Articular chondrocyte of knee joint (primary cell): Measurements from ENCODE around the gene PAK1. TPM values are rescaled to one million over a fixed set of nuclear protein-coding genes. Genes with fewer than 3 reads are reported as not detected.

Experiments used
- total RNA-seq: library from RNA; depleted of rRNA; stranded (reverse); fragments of >200 nt; gene quantifications from 2 replicates; pipeline ENCODE4 v1.2.3, GENCODE V29; 2012

PAK1 gene
- total RNA-seq = 29.3 and 35.1 TPM in 2 replicates

DNA sequence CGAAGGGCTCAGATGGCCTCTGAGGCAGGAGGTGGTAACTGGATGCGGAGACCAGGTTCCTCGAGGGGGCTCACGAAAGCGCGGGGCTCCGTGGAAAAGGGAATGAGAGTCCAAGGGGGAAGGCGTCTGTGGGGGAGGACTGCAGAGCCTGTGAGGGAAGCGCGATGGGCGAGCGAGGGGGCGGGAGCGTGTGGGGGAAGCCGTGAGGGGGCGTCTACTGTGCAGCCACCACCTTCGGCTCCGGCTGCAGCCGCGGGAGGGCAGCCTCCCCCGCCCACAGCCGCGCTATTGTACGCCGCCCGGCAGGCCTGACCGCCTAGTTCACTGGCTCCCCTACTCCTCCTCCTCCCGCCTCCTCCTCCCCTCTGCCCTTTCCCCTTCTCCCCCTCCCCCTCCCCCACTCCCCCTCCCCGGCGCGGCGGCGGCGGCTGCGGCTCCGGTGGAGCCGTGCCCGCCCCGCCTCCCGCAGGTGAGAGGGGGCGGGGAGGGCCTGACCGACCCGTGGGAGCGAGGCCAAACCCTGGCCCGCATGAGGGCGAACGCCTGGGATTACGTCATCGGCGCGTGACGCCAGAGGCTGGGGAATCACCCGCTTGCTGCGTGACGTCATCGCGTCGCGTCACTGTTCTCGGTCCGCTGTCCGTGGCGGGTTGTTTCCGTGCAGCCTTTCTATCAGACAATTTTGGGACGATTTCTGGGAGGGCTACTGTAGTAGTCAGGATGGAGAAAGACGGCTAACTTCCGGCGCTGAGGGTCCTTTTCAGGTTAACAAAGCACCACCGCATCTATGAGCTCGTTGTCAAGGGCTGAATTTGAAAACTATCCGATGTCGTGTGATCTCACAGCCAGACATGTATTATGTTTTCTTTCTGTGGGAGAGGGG, at the start of gene PAK1:
Gene PAK1 (minus strand): TSS at position 294 of the 883 bp plus-strand sequence. CDS start 81,574 bp downstream, outside the sequence.

DNA sequence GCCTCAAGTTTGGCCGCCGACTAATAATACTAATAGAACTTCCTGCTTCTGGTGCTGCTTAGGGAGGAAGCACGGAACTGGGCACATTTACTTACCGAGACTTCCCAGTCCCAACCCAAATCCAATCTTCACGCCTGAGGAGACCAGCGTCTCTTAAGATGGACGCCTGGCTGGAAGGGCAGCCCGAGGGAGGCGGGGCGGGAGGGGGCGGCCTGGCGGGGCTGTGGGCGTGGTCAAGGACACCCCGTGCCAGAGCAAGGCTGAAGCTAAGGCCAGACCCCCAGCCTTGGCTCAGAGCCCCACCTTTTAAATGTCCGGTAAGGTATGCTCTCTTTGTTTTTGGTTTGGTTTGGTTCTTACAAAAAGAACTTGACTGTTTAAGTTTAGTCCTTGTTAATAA, 172.4 kb downstream of the PAK1 start, which contains the start of gene GDPD4:
Gene GDPD4 (minus strand): TSS at position 177 of the 400 bp plus-strand sequence. CDS start 16,549 bp downstream, outside the sequence.

Other genes starting within 250 kb of the PAK1 start
- not detected in 2 replicates for gene GDPD4, start 172.4 kb downstream of the PAK1 start, total RNA-seq
- 0.78 and 1.2 TPM in 2 replicates for gene AQP11, start 115.9 kb upstream of the PAK1 start, total RNA-seq
- gene CLNS1A, start 163.7 kb upstream of the PAK1 start, total RNA-seq = 109 and 116 TPM in 2 replicates